ENCODE measurements around the gene STEAP2.
"Not testable (repeated sequence)": the region's sequence is repeated elsewhere in the genome, so short reads cannot be mapped to it uniquely, and the experiment has no call there.

Gene STEAP2

GRCh38 chr7:90178679-90179278 is 32.8 kb upstream of the STEAP2 start:
- TF ChIP-seq CTCF (IDR thresholded peaks at IDR 0.05; ENCODE audit: control insufficient read depth, insufficient read depth, low read depth, low read length, missing control alignments): no peak
- peak; percentile 74 for DNase-seq (ENCODE audit: low read depth)
- H3K4me3 ChIP-seq (ENCODE audit: control insufficient read depth, low read depth, low read length): no peak overlapping the region; the same call in none of the 2 replicates

- H3K4me3 ChIP-seq (ENCODE audit: control insufficient read depth, low read depth, low read length): no peak overlapping the region
- peak; percentile 41 for DNase-seq (ENCODE audit: low read depth)
Measured at GRCh38 chr7:90180011-90180585, 31.4 kb upstream of the STEAP2 start.

GRCh38 chr7:90180649-90181048 is 30.9 kb upstream of the STEAP2 start:
- H3K4me3 ChIP-seq (ENCODE audit: control insufficient read depth, low read depth, low read length): no peak overlapping the region
- no peak for TF ChIP-seq CTCF (IDR thresholded peaks at IDR 0.05; ENCODE audit: control insufficient read depth, insufficient read depth, low read depth, low read length, missing control alignments)
- no peak for DNase-seq (ENCODE audit: low read depth)

More at GRCh38 chr7:90180011-90180585, 31.4 kb upstream of the STEAP2 start:
- TF ChIP-seq CTCF (IDR thresholded peaks at IDR 0.05; ENCODE audit: control insufficient read depth, insufficient read depth, low read depth, low read length, missing control alignments): no peak

- H3K4me3 ChIP-seq (ENCODE audit: control insufficient read depth, low read depth, low read length): no peak overlapping the region
- no peak for DNase-seq (ENCODE audit: low read depth)
- no peak for TF ChIP-seq CTCF (IDR thresholded peaks at IDR 0.05; ENCODE audit: control insufficient read depth, insufficient read depth, low read depth, low read length, missing control alignments)
Measured at GRCh38 chr7:90181485-90181884, 30.1 kb upstream of the STEAP2 start.

- DNase-seq (ENCODE audit: low read depth); H3K4me3 ChIP-seq (ENCODE audit: control insufficient read depth, low read depth, low read length): not testable (repeated sequence)
Measured at GRCh38 chr7:90186290-90186689, 25.2 kb upstream of the STEAP2 start.

GRCh38 chr7:90187507-90188050 is 24.0 kb upstream of the STEAP2 start:
- TF ChIP-seq CTCF (IDR thresholded peaks at IDR 0.05; ENCODE audit: control insufficient read depth, insufficient read depth, low read depth, low read length, missing control alignments): no peak
- no peak overlapping the region for H3K4me3 ChIP-seq (ENCODE audit: control insufficient read depth, low read depth, low read length)
- no peak for DNase-seq (ENCODE audit: low read depth)

- H3K4me3 ChIP-seq (ENCODE audit: control insufficient read depth, low read depth, low read length): no peak overlapping the region
- DNase-seq (ENCODE audit: low read depth): no peak
- no peak for TF ChIP-seq CTCF (IDR thresholded peaks at IDR 0.05; ENCODE audit: control insufficient read depth, insufficient read depth, low read depth, low read length, missing control alignments)
Measured at GRCh38 chr7:90188281-90188680, 23.3 kb upstream of the STEAP2 start.
